ENCODE measurements around the gene ESYT1. TPM values are rescaled to one million over a fixed set of nuclear protein-coding genes. Genes with fewer than 3 reads are reported as not detected.

ESYT1 gene
- total RNA-seq, 1 experiment from 2014 or later = 163 TPM

Other genes with a start within 250 kb of the ESYT1 start
- gene PYM1, start 200.4 kb upstream of the ESYT1 start, total RNA-seq (2014; rRNA removed; shearing (Covaris generic); ENCODE audit: low replicate concordance) = 36.1 and 62.7 TPM in 2 replicates
- 0.17 and 1.2 TPM in 2 replicates for gene DGKA, start 197.1 kb upstream of the ESYT1 start, total RNA-seq (2014; rRNA removed; shearing (Covaris generic); ENCODE audit: low replicate concordance)
- gene PMEL, start 162.2 kb upstream of the ESYT1 start, total RNA-seq (2014; rRNA removed; shearing (Covaris generic); ENCODE audit: low replicate concordance) = 10.4 and 27.5 TPM in 2 replicates
- 42.6 and 58.5 TPM in 2 replicates for gene CDK2, start 161.4 kb upstream of the ESYT1 start, total RNA-seq (2014; rRNA removed; shearing (Covaris generic); ENCODE audit: low replicate concordance)
- gene RAB5B, start 154.2 kb upstream of the ESYT1 start, total RNA-seq (2014; rRNA removed; shearing (Covaris generic); ENCODE audit: low replicate concordance) = 26.3 and 36.1 TPM in 2 replicates
- gene SUOX, start 131.0 kb upstream of the ESYT1 start, total RNA-seq (2014; rRNA removed; shearing (Covaris generic); ENCODE audit: low replicate concordance) = 25.3 and 28.7 TPM in 2 replicates
- 0.34 and 1.9 TPM in 2 replicates for gene IKZF4, start 107.2 kb upstream of the ESYT1 start, total RNA-seq (2014; rRNA removed; shearing (Covaris generic); ENCODE audit: low replicate concordance)
- 1,254 and 1,317 TPM in 2 replicates for gene RPS26, start 86.3 kb upstream of the ESYT1 start, total RNA-seq (2014; rRNA removed; shearing (Covaris generic); ENCODE audit: low replicate concordance)
- 0.75 and 1.8 TPM in 2 replicates for gene ERBB3, start 48.1 kb upstream of the ESYT1 start, total RNA-seq (2014; rRNA removed; shearing (Covaris generic); ENCODE audit: low replicate concordance)
- gene PA2G4, start 23.7 kb upstream of the ESYT1 start, total RNA-seq (2014; rRNA removed; shearing (Covaris generic); ENCODE audit: low replicate concordance) = 415 and 417 TPM in 2 replicates
- 3,851 and 5,660 TPM in 2 replicates for gene RPL41, start 11.6 kb upstream of the ESYT1 start, total RNA-seq (2014; rRNA removed; shearing (Covaris generic); ENCODE audit: low replicate concordance)
- gene ZC3H10, start 10.0 kb upstream of the ESYT1 start, total RNA-seq (2014; rRNA removed; shearing (Covaris generic); ENCODE audit: low replicate concordance) = 4.2 and 8.4 TPM in 2 replicates
- gene MYL6B, start 24.3 kb downstream of the ESYT1 start, total RNA-seq (2014; rRNA removed; shearing (Covaris generic); ENCODE audit: low replicate concordance) = 216 and 250 TPM in 2 replicates
- 3,263 and 3,510 TPM in 2 replicates for gene MYL6, start 30.1 kb downstream of the ESYT1 start, total RNA-seq (2014; rRNA removed; shearing (Covaris generic); ENCODE audit: low replicate concordance)
- 19.3 and 27.0 TPM in 2 replicates for gene SMARCC2, start 61.2 kb downstream of the ESYT1 start, total RNA-seq (2014; rRNA removed; shearing (Covaris generic); ENCODE audit: low replicate concordance)
- gene RNF41, start 93.7 kb downstream of the ESYT1 start, total RNA-seq (2014; rRNA removed; shearing (Covaris generic); ENCODE audit: low replicate concordance) = 83.0 and 119 TPM in 2 replicates
- gene NABP2, start 96.1 kb downstream of the ESYT1 start, total RNA-seq (2014; rRNA removed; shearing (Covaris generic); ENCODE audit: low replicate concordance) = 162 and 187 TPM in 2 replicates
- gene SLC39A5, start 101.8 kb downstream of the ESYT1 start, total RNA-seq (2014; rRNA removed; shearing (Covaris generic); ENCODE audit: low replicate concordance) = not detected in 2 replicates
- gene ANKRD52, start 130.1 kb downstream of the ESYT1 start, total RNA-seq (2014; rRNA removed; shearing (Covaris generic); ENCODE audit: low replicate concordance) = 15.1 and 15.7 TPM in 2 replicates
- gene COQ10A, start 138.7 kb downstream of the ESYT1 start, total RNA-seq (2014; rRNA removed; shearing (Covaris generic); ENCODE audit: low replicate concordance) = 21.7 and 25.1 TPM in 2 replicates
- gene CS, start 172.1 kb downstream of the ESYT1 start, total RNA-seq (2014; rRNA removed; shearing (Covaris generic); ENCODE audit: low replicate concordance) = 73.6 and 84.6 TPM in 2 replicates
- gene CNPY2, start 187.7 kb downstream of the ESYT1 start, total RNA-seq (2014; rRNA removed; shearing (Covaris generic); ENCODE audit: low replicate concordance) = 244 and 346 TPM in 2 replicates
- gene PAN2, start 205.7 kb downstream of the ESYT1 start, total RNA-seq (2014; rRNA removed; shearing (Covaris generic); ENCODE audit: low replicate concordance) = 29.0 and 59.6 TPM in 2 replicates
- 0.32 and 0.51 TPM in 2 replicates for gene IL23A, start 210.6 kb downstream of the ESYT1 start, total RNA-seq (2014; rRNA removed; shearing (Covaris generic); ENCODE audit: low replicate concordance)
- gene STAT2, start 231.8 kb downstream of the ESYT1 start, total RNA-seq (2014; rRNA removed; shearing (Covaris generic); ENCODE audit: low replicate concordance) = 89.5 and 90.1 TPM in 2 replicates
- not detected in 2 replicates for gene APOF, start 234.6 kb downstream of the ESYT1 start, total RNA-seq (2014; rRNA removed; shearing (Covaris generic); ENCODE audit: low replicate concordance)

Measured in Caki2 (cell line).